ENCODE data around the gene COL5A3.

DNA sequence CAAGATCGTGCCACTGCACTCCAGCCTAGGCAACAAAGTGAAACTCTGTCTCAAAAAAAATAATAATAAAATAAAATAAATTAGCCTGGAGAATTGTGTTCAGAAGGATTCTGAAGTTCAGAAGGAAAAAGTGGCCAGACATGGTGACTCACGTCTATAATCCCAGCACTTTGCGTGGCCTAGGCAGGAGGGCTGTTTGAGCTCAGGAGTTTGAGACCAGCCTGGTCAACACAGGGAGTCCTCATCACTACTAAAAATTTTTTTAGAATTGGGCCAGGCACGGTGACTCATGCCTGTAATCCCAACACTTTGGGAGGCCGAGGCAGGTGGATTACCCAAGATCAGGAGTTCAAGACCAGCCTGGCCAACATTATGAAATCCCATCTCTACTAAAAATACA is 8.9 kb upstream of the COL5A3 start:
- TF ChIP-seq, protein P1, sequence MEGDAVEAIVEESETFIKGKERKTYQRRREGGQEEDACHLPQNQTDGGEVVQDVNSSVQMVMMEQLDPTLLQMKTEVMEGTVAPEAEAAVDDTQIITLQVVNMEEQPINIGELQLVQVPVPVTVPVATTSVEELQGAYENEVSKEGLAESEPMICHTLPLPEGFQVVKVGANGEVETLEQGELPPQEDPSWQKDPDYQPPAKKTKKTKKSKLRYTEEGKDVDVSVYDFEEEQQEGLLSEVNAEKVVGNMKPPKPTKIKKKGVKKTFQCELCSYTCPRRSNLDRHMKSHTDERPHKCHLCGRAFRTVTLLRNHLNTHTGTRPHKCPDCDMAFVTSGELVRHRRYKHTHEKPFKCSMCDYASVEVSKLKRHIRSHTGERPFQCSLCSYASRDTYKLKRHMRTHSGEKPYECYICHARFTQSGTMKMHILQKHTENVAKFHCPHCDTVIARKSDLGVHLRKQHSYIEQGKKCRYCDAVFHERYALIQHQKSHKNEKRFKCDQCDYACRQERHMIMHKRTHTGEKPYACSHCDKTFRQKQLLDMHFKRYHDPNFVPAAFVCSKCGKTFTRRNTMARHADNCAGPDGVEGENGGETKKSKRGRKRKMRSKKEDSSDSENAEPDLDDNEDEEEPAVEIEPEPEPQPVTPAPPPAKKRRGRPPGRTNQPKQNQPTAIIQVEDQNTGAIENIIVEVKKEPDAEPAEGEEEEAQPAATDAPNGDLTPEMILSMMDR (IDR thresholded peaks at IDR 0.05 in 4 of 5, conservative IDR thresholded peaks at IDR 0.05 in 1 of 5): no peak
- TF ChIP-seq POLR2A (IDR thresholded peaks at IDR 0.05): no peak
